H1 (cell line): ENCODE data around the gene ODAD3.

ENCODE experiments used
- CEBPB ChIP-seq: IDR thresholded peaks from 2 replicates; pipeline ENCODE4 v1.6.1; 2012; ENCODE audit warnings: low read depth, low read length
- CHD1 ChIP-seq: IDR thresholded peaks from 2 replicates; pipeline ENCODE4 v1.6.1; 2012; ENCODE audit warnings: low read depth, low read length, improper control_type of control experiment
- CHD2 ChIP-seq: IDR thresholded peaks from 2 replicates; pipeline ENCODE4 v1.6.1; 2012; ENCODE audit warnings: low read length, improper control_type of control experiment
- NRF1 ChIP-seq: IDR thresholded peaks from 2 replicates; pipeline ENCODE4 v1.6.1; 2011; ENCODE audit warnings: mild to moderate bottlenecking, low read depth, low read length, improper control_type of control experiment
- POLR2A ChIP-seq, 2 experiments: IDR thresholded peaks; 1 replicate in 1 of 2; 2 replicates in 1 of 2; pipeline ENCODE4 v1.6.1; 2011; ENCODE audit warnings: low read depth in 2 of 2, low read length in 2 of 2, mild to moderate bottlenecking in 2 of 2; ENCODE audit errors: control extremely low read depth in 1 of 2
- POLR2AphosphoS5 ChIP-seq: IDR thresholded peaks from 2 replicates; pipeline ENCODE4 v1.6.1; 2011; ENCODE audit warnings: low read depth, low read length
- SIN3A ChIP-seq, 2 experiments: IDR thresholded peaks in 1 of 2; conservative IDR thresholded peaks in 1 of 2; 2 replicates each; pipeline ENCODE4 v1.6.1; 2011 to 2012; ENCODE audit warnings: low read length in 2 of 2, improper control_type of control experiment in 1 of 2, low read depth in 1 of 2, mild to moderate bottlenecking in 1 of 2
- SP1 ChIP-seq: IDR thresholded peaks from 2 replicates; pipeline ENCODE4 v1.6.1; 2011; ENCODE audit warnings: low read depth, low read length
- TF ChIP-seq, protein P1 (sequence below), 3 experiments: IDR thresholded peaks; 1 replicate in 2 of 3; 2 replicates in 1 of 3; pipeline versions ENCODE4 v1.5.1 to v1.6.1; 2011; ENCODE audit warnings: low read length in 3 of 3, mild to moderate bottlenecking in 3 of 3, inconsistent platforms in 2 of 3, low read depth in 1 of 3, moderate library complexity in 1 of 3; ENCODE audit not compliant: insufficient read depth in 1 of 3; ENCODE audit errors: control extremely low read depth in 1 of 3
- TF ChIP-seq, protein P2 (sequence below): IDR thresholded peaks from 2 replicates; pipeline ENCODE4 v1.6.1; 2012; ENCODE audit warnings: inconsistent platforms

DNA sequence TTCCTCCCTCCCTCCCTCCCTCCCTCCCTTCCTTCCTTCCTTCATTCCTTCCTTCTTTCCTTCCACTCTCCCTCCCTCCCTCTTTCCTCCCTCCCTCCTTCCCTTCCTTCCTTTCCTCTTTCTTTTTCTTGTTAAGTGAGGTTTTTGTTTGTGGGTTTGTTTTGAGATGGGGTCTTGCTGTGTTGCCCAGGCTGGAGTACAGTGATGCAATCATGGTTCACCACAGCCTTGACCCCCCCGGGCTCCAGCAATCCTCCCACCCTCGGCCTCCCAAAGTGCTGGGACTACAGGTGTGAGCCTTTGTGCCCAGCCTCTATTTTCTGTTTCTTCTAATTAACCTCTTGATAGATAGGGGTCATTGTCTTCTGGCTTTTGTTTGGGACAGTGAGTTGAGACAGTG, 26.5 kb upstream of the ODAD3 start:
- TF ChIP-seq CEBPB (no peak), CHD1 (no peak), POLR2A (IDR thresholded peaks at IDR 0.05; ENCODE audit: control extremely low read depth in 1 of 2, low read depth in 2 of 2, low read length in 2 of 2) (no peak), NRF1 (no peak), SP1 (no peak), POLR2AphosphoS5 (no peak), CHD2 (no peak), SIN3A (conservative IDR thresholded peaks at IDR 0.05 in 1 of 2, IDR thresholded peaks at IDR 0.05 in 1 of 2; ENCODE audit: low read depth in 1 of 2, low read length in 2 of 2) (no peak)
- TF ChIP-seq, protein P1, sequence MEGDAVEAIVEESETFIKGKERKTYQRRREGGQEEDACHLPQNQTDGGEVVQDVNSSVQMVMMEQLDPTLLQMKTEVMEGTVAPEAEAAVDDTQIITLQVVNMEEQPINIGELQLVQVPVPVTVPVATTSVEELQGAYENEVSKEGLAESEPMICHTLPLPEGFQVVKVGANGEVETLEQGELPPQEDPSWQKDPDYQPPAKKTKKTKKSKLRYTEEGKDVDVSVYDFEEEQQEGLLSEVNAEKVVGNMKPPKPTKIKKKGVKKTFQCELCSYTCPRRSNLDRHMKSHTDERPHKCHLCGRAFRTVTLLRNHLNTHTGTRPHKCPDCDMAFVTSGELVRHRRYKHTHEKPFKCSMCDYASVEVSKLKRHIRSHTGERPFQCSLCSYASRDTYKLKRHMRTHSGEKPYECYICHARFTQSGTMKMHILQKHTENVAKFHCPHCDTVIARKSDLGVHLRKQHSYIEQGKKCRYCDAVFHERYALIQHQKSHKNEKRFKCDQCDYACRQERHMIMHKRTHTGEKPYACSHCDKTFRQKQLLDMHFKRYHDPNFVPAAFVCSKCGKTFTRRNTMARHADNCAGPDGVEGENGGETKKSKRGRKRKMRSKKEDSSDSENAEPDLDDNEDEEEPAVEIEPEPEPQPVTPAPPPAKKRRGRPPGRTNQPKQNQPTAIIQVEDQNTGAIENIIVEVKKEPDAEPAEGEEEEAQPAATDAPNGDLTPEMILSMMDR (IDR thresholded peaks at IDR 0.05; ENCODE audit: control extremely low read depth in 1 of 3, insufficient read depth in 1 of 3, low read depth in 1 of 3, low read length in 3 of 3): no peak
- TF ChIP-seq, protein P2, sequence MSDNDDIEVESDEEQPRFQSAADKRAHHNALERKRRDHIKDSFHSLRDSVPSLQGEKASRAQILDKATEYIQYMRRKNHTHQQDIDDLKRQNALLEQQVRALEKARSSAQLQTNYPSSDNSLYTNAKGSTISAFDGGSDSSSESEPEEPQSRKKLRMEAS: no peak
